ENCODE measurements around the gene HSPA12A. TPM values are rescaled to one million over a fixed set of nuclear protein-coding genes. Genes with fewer than 3 reads are reported as not detected.

Gene HSPA12A
- total RNA-seq, 2 experiments from 2014 or later, result 0.08 TPM; not detected in 1

- Mint-ChIP-seq H3K27ac (no peak overlapping the region), H3K36me3 (ENCODE audit: low read depth) (no peaks in the 10 kb centered on the region), H3K27me3 (peaks cover 12% of the 10 kb centered on the region), H3K4me3 (no peak overlapping the region), H3K9me3 (no peaks in the 10 kb centered on the region), H3K4me1 (no peaks in the 10 kb centered on the region)
- DNase-seq, result no peak
- CTCF ChIA-PET, result no interaction called here
- POLR2A ChIA-PET, result no interaction called here
Observed at GRCh38 chr10:116621934-116622655, 120.3 kb downstream of the HSPA12A start.

GRCh38 chr10:116621476-116621875 is 120.9 kb downstream of the HSPA12A start:
- no peak overlapping the region for H3K4me3 Mint-ChIP-seq
- no peaks in the 10 kb centered on the region for H3K9me3 Mint-ChIP-seq
- peaks cover 8% of the 10 kb centered on the region for H3K27me3 Mint-ChIP-seq
- ChIA-PET POLR2A (no interaction called here), CTCF (no interaction called here)
- no peaks in the 10 kb centered on the region for H3K36me3 Mint-ChIP-seq (ENCODE audit: low read depth)
- no peaks in the 10 kb centered on the region for H3K4me1 Mint-ChIP-seq
- H3K27ac Mint-ChIP-seq, result no peak overlapping the region
- DNase-seq, result no peak

Other genes starting within 250 kb of the HSPA12A start
- not detected for gene PNLIP, start 196.6 kb downstream of the HSPA12A start, total RNA-seq
- gene PNLIPRP1, start 151.6 kb downstream of the HSPA12A start, total RNA-seq, result not detected
- not detected for gene PNLIPRP2, start 121.6 kb downstream of the HSPA12A start, total RNA-seq
- not detected for gene ENO4, start 106.9 kb upstream of the HSPA12A start, total RNA-seq